IMR-90 (cell line): ENCODE results near the gene LRRTM3. TPM values are rescaled to one million over a fixed set of nuclear protein-coding genes. Genes with fewer than 3 reads are reported as not detected.

ENCODE experiments used
- ATAC-seq: fragments of 200-7000 bp; cut with Tn5 transposase; 2 replicates; pipeline ENCODE4 v1.9.1; 2020; ENCODE audit warnings: low read depth, mild to moderate bottlenecking, moderate library complexity
- BruUV-seq: library from RNA; stranded (reverse); fragments of 400-500 nt; replicated peaks from 2 replicates; lab custom pipeline; 2021; lab: Mats Ljungman, UMichigan
- CTCF ChIA-PET: fragments of 300-600 bp; formaldehyde crosslinking; extraction: SDS; loops from one replicate; lab custom pipeline; 2021; ENCODE audit warnings: antibody characterized with exemption; lab: Yijun Ruan, JAX
- POLR2A ChIA-PET: fragments of 300-600 bp; sonication (Branson Sonifier 250); formaldehyde crosslinking; loops from one replicate; lab custom pipeline; 2022; ENCODE audit warnings: antibody characterized with exemption; ENCODE audit not compliant: unreplicated experiment; lab: Charles Lee
- DNase-seq: peaks from one replicate; pipeline ENCODE4 v3.0.0; 2013
- H2AFZ ChIP-seq: replicated peaks from 2 replicates; pipeline ENCODE3; 2013; ENCODE audit warnings: low read length, mild to moderate bottlenecking; ENCODE audit not compliant: poor library complexity
- H2AK5ac ChIP-seq: 2 replicates; pipeline ENCODE4 v1.6.1; 2013; ENCODE audit warnings: low read depth, low read length, inconsistent platforms
- H2AK9ac ChIP-seq: replicated peaks from 2 replicates; pipeline ENCODE3; 2013; ENCODE audit warnings: mild to moderate bottlenecking, low read depth, low read length, moderate library complexity; ENCODE audit not compliant: poor library complexity
- H2BK120ac ChIP-seq: 2 replicates; pipeline ENCODE4 v1.6.1; 2013; ENCODE audit warnings: low read depth, low read length, inconsistent platforms
- H2BK15ac ChIP-seq: 3 replicates; pipeline ENCODE4 v1.6.1; 2013; ENCODE audit warnings: low read depth, low read length, inconsistent platforms
- H2BK20ac ChIP-seq: 2 replicates; pipeline ENCODE4 v1.6.1; 2013; ENCODE audit warnings: low read depth, mild to moderate bottlenecking, inconsistent platforms, low read length, moderate library complexity
- H2BK5ac ChIP-seq: 2 replicates; pipeline ENCODE4 v1.6.1; 2013; ENCODE audit warnings: mild to moderate bottlenecking, low read depth, low read length, inconsistent platforms; ENCODE audit not compliant: poor library complexity, severe bottlenecking
- H3K14ac ChIP-seq: replicated peaks from 2 replicates; pipeline ENCODE4 v1.6.1; 2013; ENCODE audit warnings: low read depth, low read length, inconsistent platforms
- H3K18ac ChIP-seq: 2 replicates; pipeline ENCODE4 v1.6.1; 2013; ENCODE audit warnings: low read depth, low read length, control low read depth
- H3K23ac ChIP-seq: 2 replicates; pipeline ENCODE4 v1.6.1; 2013; ENCODE audit warnings: low read depth, low read length, inconsistent platforms
- H3K27ac ChIP-seq: 2 replicates; pipeline ENCODE4 v1.5.1; 2013; ENCODE audit warnings: mild to moderate bottlenecking, control low read depth, low read length; ENCODE audit not compliant: insufficient read depth
- H3K27me3 ChIP-seq: 2 replicates; pipeline ENCODE4 v1.6.1; 2013; ENCODE audit warnings: low read length; ENCODE audit not compliant: control insufficient read depth, insufficient read depth
- H3K36me3 ChIP-seq: 2 replicates; pipeline ENCODE4 v1.6.1; 2013; ENCODE audit warnings: low read length, mixed read lengths; ENCODE audit not compliant: control insufficient read depth, insufficient read depth
- H3K4ac ChIP-seq: 2 replicates; pipeline ENCODE4 v1.6.1; 2013; ENCODE audit warnings: low read depth, low read length, inconsistent platforms
- H3K4me1 ChIP-seq: 2 replicates; pipeline ENCODE4 v1.6.1; 2013; ENCODE audit warnings: low read length, mixed read lengths; ENCODE audit not compliant: control insufficient read depth, insufficient read depth
- H3K4me2 ChIP-seq: 2 replicates; pipeline ENCODE4 v1.6.1; 2013; ENCODE audit warnings: low read depth, mild to moderate bottlenecking, control low read depth, low read length, moderate library complexity
- H3K4me3 ChIP-seq: 2 replicates; pipeline ENCODE4 v1.5.1; 2013; ENCODE audit warnings: low read depth, mild to moderate bottlenecking, control low read depth, low read length, moderate library complexity; ENCODE audit not compliant: insufficient read depth
- H3K56ac ChIP-seq: 2 replicates; pipeline ENCODE4 v1.6.1; 2013; ENCODE audit warnings: low read length, inconsistent platforms; ENCODE audit not compliant: insufficient read depth; ENCODE audit errors: extremely low read depth
- H3K79me1 ChIP-seq, 2 experiments: 2 replicates each; pipeline ENCODE4 v1.6.1; 2013; ENCODE audit warnings: low read length in 2 of 2, inconsistent platforms in 1 of 2, low read depth in 1 of 2
- H3K9ac ChIP-seq: 2 replicates; pipeline ENCODE4 v1.6.1; 2013; ENCODE audit warnings: low read depth, low read length, control low read depth
- H3K9me1 ChIP-seq: 2 replicates; pipeline ENCODE4 v1.6.1; 2013; ENCODE audit warnings: low read length, inconsistent platforms; ENCODE audit not compliant: insufficient read depth
- H3K9me3 ChIP-seq: 2 replicates; pipeline ENCODE4 v1.6.1; 2013; ENCODE audit warnings: low read length; ENCODE audit not compliant: control insufficient read depth, insufficient read depth
- H4K20me1 ChIP-seq: 2 replicates; pipeline ENCODE4 v1.6.1; 2013; ENCODE audit warnings: low read length, inconsistent platforms; ENCODE audit not compliant: insufficient read depth
- H4K5ac ChIP-seq: 2 replicates; pipeline ENCODE4 v1.6.1; 2013; ENCODE audit warnings: mild to moderate bottlenecking, low read depth, low read length, control low read depth
- H4K8ac ChIP-seq, 2 experiments: 2 replicates each; pipeline ENCODE4 v1.6.1; 2013; ENCODE audit warnings: low read depth in 2 of 2, low read length in 2 of 2, control low read depth in 1 of 2, inconsistent platforms in 1 of 2
- H4K91ac ChIP-seq: 2 replicates; pipeline ENCODE4 v1.6.1; 2013; ENCODE audit warnings: low read depth, low read length, inconsistent platforms; ENCODE audit not compliant: insufficient read depth
- BHLHE40 ChIP-seq: fragments of 150-350 bp; IDR thresholded peaks from 2 replicates; pipeline ENCODE4 v1.6.1; 2016; ENCODE audit warnings: mild to moderate bottlenecking, low read depth, low read length
- CEBPB ChIP-seq: IDR thresholded peaks from 2 replicates; pipeline ENCODE4 v1.6.1; 2012; ENCODE audit warnings: low read depth, low read length, improper control_type of control experiment
- CHD1 ChIP-seq: IDR thresholded peaks from 2 replicates; pipeline ENCODE4 v1.6.1; 2012; ENCODE audit warnings: low read depth, low read length, improper control_type of control experiment
- CTCF ChIP-seq: conservative IDR thresholded peaks from 2 replicates; pipeline ENCODE4 v1.5.1; 2012; ENCODE audit warnings: mild to moderate bottlenecking, low read depth, low read length, improper control_type of control experiment
- ELK1 ChIP-seq: fragments of 150-350 bp; IDR thresholded peaks from 2 replicates; pipeline ENCODE4 v1.6.1; 2016; ENCODE audit warnings: low read depth, mild to moderate bottlenecking, low read length, moderate library complexity, borderline replicate concordance
- FOS ChIP-seq: fragments of 150-350 bp; IDR thresholded peaks from 2 replicates; pipeline ENCODE4 v1.6.1; 2016; ENCODE audit warnings: low read depth, low read length
- MAFK ChIP-seq: IDR thresholded peaks from 2 replicates; pipeline ENCODE4 v1.6.1; 2012; ENCODE audit warnings: low read depth, low read length, improper control_type of control experiment
- MAZ ChIP-seq: IDR thresholded peaks from 2 replicates; pipeline ENCODE4 v1.6.1; 2012; ENCODE audit warnings: low read depth, mild to moderate bottlenecking, low read length, improper control_type of control experiment, moderate library complexity, borderline replicate concordance
- MXI1 ChIP-seq: IDR thresholded peaks from 2 replicates; pipeline ENCODE4 v1.6.1; 2012; ENCODE audit warnings: low read depth, mild to moderate bottlenecking, low read length, moderate library complexity, borderline replicate concordance
- NFE2L2 ChIP-seq: fragments of 150-350 bp; IDR thresholded peaks from 2 replicates; pipeline ENCODE4 v1.6.1; 2016; ENCODE audit warnings: low read depth, mild to moderate bottlenecking, low read length
- POLR2A ChIP-seq: IDR thresholded peaks from 2 replicates; pipeline ENCODE4 v1.6.1; 2012; ENCODE audit warnings: mild to moderate bottlenecking, low read depth, low read length
- RAD21 ChIP-seq: IDR thresholded peaks from 2 replicates; pipeline ENCODE4 v1.6.1; 2012; ENCODE audit warnings: low read length, improper control_type of control experiment
- RCOR1 ChIP-seq: IDR thresholded peaks from 2 replicates; pipeline ENCODE4 v1.6.1; 2012; ENCODE audit warnings: mild to moderate bottlenecking, low read length, improper control_type of control experiment; ENCODE audit not compliant: insufficient replicate concordance
- RFX5 ChIP-seq: IDR thresholded peaks from 2 replicates; pipeline ENCODE4 v1.8.0; 2012; ENCODE audit warnings: low read depth, mild to moderate bottlenecking, low read length, moderate library complexity
- SMC3 ChIP-seq: fragments of 150-350 bp; IDR thresholded peaks from 2 replicates; pipeline ENCODE4 v1.6.1; 2016; ENCODE audit warnings: low read depth, mild to moderate bottlenecking, antibody characterized with exemption, low read length, moderate library complexity
- USF2 ChIP-seq: fragments of 150-350 bp; IDR thresholded peaks from 2 replicates; pipeline ENCODE4 v1.6.1; 2017; ENCODE audit warnings: mild to moderate bottlenecking, antibody characterized with exemption, low read length, low read depth
- WGBS, 2 experiments: methylation state at CpG; one replicate each; pipeline versions ENCODE4 v1.1.5 to v1.1.7; 2013; ENCODE audit warnings: missing lambda C conversion rate in 2 of 2; ENCODE audit not compliant: insufficient read length in 1 of 2; ENCODE audit errors: extremely low coverage in 2 of 2; 5-methylcytosine and 5-hydroxymethylcytosine counted together
- dilution Hi-C: fragments of 300-500 bp; cut with HindIII; formaldehyde crosslinking; loops from one replicate; pipeline ENCODE4 v1.14.3; 2018; ENCODE audit warnings: low sequenced_read_pairs; ENCODE audit not compliant: unreplicated experiment
- in situ Hi-C: fragments of 300-500 bp; cut with MboI; formaldehyde crosslinking; loops from 3 replicates; pipeline ENCODE4 v1.14.3; 2019; ENCODE audit warnings: low sequenced_read_pairs, inconsistent platforms, mixed read lengths
- intact Hi-C: fragments of 100-400 bp; cut with micrococcal nuclease; formaldehyde crosslinking; loops from 2 replicates; pipeline ENCODE4 v1.10.0; 2022
- polyA plus RNA-seq, 3 experiments: library from polyadenylated mRNA; depleted of rRNA; stranded (reverse); fragments of >200 nt; gene quantifications; 2 replicates each; pipeline ENCODE4 v1.2.3, GENCODE V29; 2012; ENCODE audit warnings: low replicate concordance in 1 of 3
- total RNA-seq: library from RNA; depleted of rRNA; stranded (reverse); fragments of >200 nt; gene quantifications from 2 replicates; pipeline ENCODE4 v1.2.3, GENCODE V29; 2012

The LRRTM3 gene
- total and polyA plus RNA-seq, 2 of the 4 experiments (the other 2 are of a cell fraction) = under 0.01 TPM; not detected in 1

GRCh38 chr10:66931949-66932343 lies 6.1 kb downstream of the LRRTM3 start:
- whole genome bisulfite sequencing, 2 experiments = no CpG with 5 or more reads among the region's 3 CpGs
- no peak overlapping the region for H2BK15ac ChIP-seq
- no peak overlapping the region for H3K4me3 ChIP-seq
- H3K4me1 ChIP-seq = no peaks in the 10 kb centered on the region
- no peak overlapping the region for H2BK20ac ChIP-seq
- CTCF ChIA-PET = interaction anchor here (0.5 to 1.0 kb wide), 4 partner anchors 27 to 590 kb away, joined by 3 read pairs; no protein-coding TSS in a partner anchor
- no peak overlapping the region for H3K56ac ChIP-seq
- H3K27ac ChIP-seq = no peak overlapping the region
- H3K9me3 ChIP-seq = no peaks in the 10 kb centered on the region
- no peaks in the 10 kb centered on the region for H3K79me1 ChIP-seq
- in situ Hi-C loops (loop anchor here (25.0 kb wide), 1 partner anchor 580 kb away; no protein-coding TSS in a partner anchor), intact Hi-C loops (loop anchor here (1.0 to 2.0 kb wide), 4 partner anchors 346 to 847 kb away; no protein-coding TSS in a partner anchor), dilution Hi-C loops (no loop called here)
- H4K91ac ChIP-seq = no peak overlapping the region
- H3K14ac ChIP-seq = no peak overlapping the region
- no peak overlapping the region for H2AK9ac ChIP-seq
- H2AK5ac ChIP-seq = no peak overlapping the region
- H3K9me1 ChIP-seq = no peaks in the 10 kb centered on the region
- no peak overlapping the region for H3K18ac ChIP-seq
- ATAC-seq (no peak), DNase-seq (no peak)
- H2BK5ac ChIP-seq = no peak overlapping the region
- H3K9ac ChIP-seq = no peak overlapping the region
- no peak overlapping the region for H4K8ac ChIP-seq
- no peak overlapping the region for H3K4me2 ChIP-seq
- TF ChIP-seq CEBPB = no peak
- TF ChIP-seq SMC3 = no peak
- TF ChIP-seq MAFK = no peak
- TF ChIP-seq ELK1 = no peak
- no peak for TF ChIP-seq CTCF
- no peak for TF ChIP-seq POLR2A
- TF ChIP-seq MAZ = no peak
- no peak for TF ChIP-seq MXI1
- TF ChIP-seq FOS = no peak
- no peak for TF ChIP-seq RCOR1
- no peak for TF ChIP-seq BHLHE40
- no peak for TF ChIP-seq CHD1
- TF ChIP-seq RAD21 = no peak
- TF ChIP-seq RFX5 = no peak
- TF ChIP-seq NFE2L2 = no peak
- TF ChIP-seq USF2 = no peak
- no peak overlapping the region for H3K23ac ChIP-seq
- no TSS peak for BruUV-seq
- H4K20me1 ChIP-seq = no peaks in the 10 kb centered on the region
- no peaks in the 10 kb centered on the region for H3K36me3 ChIP-seq
- peaks cover 13% of the 10 kb centered on the region for H3K27me3 ChIP-seq
- POLR2A ChIA-PET = no interaction called here
- H3K4ac ChIP-seq = no peak overlapping the region
- no peak overlapping the region for H2AFZ ChIP-seq
- no peak overlapping the region for H2BK120ac ChIP-seq
- no peak overlapping the region for H4K5ac ChIP-seq
